Tibial nerve (tissue), 4 donors: Measurements from ENCODE around the gene IFI16. TPM values are rescaled to one million over a fixed set of nuclear protein-coding genes. Genes with fewer than 3 reads are reported as not detected.
A peak's percentile ranks its signal among the peaks of the same experiment; 100 is the strongest.

ENCODE experiments used
- DNase-seq, 2 donors: peaks; one replicate each; pipeline ENCODE4 v3.0.0-alpha.2; 2019; ENCODE audit warnings: low spot score in 2 of 2
- H3K27ac ChIP-seq, 4 donors: fragments of 200-600 bp; sonication (generic) in 3 of 4; one replicate each; pipeline ENCODE4 v1.5.1; 2017 to 2019; ENCODE audit warnings: mild to moderate bottlenecking in 1 of 4
- H3K27me3 ChIP-seq, 2 donors: fragments of 200-600 bp; sonication (generic) in 1 of 2; one replicate each; pipeline versions ENCODE4 v1.5.1 to v1.6.0; 2017 to 2019
- H3K36me3 ChIP-seq, 3 donors: fragments of 200-600 bp; sonication (generic); one replicate each; pipeline ENCODE4 v1.5.1; 2018 to 2019
- H3K4me1 ChIP-seq, 4 donors: fragments of 200-600 bp; sonication (generic) in 3 of 4; one replicate each; pipeline ENCODE4 v1.5.1; 2017 to 2019
- H3K4me3 ChIP-seq, 4 donors: fragments of 200-600 bp; sonication (generic) in 3 of 4; one replicate each; pipeline ENCODE4 v1.5.1; 2017 to 2019; ENCODE audit warnings: mild to moderate bottlenecking in 1 of 4, moderate library complexity in 1 of 4
- H3K9me3 ChIP-seq, 4 donors: fragments of 200-600 bp; sonication (generic) in 3 of 4; one replicate each; pipeline ENCODE4 v1.5.1; 2017 to 2019
- EP300 ChIP-seq, 2 donors: sonication (generic); formaldehyde crosslinking; IDR thresholded peaks; one replicate each; pipeline ENCODE4 v1.6.1; 2017; ENCODE audit warnings: antibody characterized with exemption in 2 of 2, mild to moderate bottlenecking in 1 of 2
- POLR2A ChIP-seq, 2 donors: fragments of 450-650 bp; IDR thresholded peaks; one replicate each; pipeline ENCODE4 v1.6.1; 2017; ENCODE audit warnings: antibody characterized with exemption in 2 of 2, mild to moderate bottlenecking in 2 of 2, moderate library complexity in 2 of 2
- WGBS, 2 donors: methylation state at CpG; one replicate each; pipeline ENCODE4 v1.1.5; 2018; 5-methylcytosine and 5-hydroxymethylcytosine counted together
- total RNA-seq, 4 donors: library from RNA; depleted of rRNA; stranded (reverse); fragments of >200 nt; gene quantifications; one replicate each; pipeline ENCODE4 v1.1.0, GENCODE V29; 2016
- TF ChIP-seq, protein P1 (sequence below), 5 experiments: fragments of 200-600 bp in 3 of 5; fragments of 450-650 bp in 2 of 5; sonication (generic) in 3 of 5; IDR thresholded peaks; one replicate each; pipeline ENCODE4 v1.5.1; 2016 to 2019; ENCODE audit warnings: antibody characterized with exemption in 5 of 5, mild to moderate bottlenecking in 3 of 5, moderate library complexity in 2 of 5

Gene IFI16
- total RNA-seq, 4 donors from 2014 or later, result 63.2 to 121 (median 108) TPM

DNA sequence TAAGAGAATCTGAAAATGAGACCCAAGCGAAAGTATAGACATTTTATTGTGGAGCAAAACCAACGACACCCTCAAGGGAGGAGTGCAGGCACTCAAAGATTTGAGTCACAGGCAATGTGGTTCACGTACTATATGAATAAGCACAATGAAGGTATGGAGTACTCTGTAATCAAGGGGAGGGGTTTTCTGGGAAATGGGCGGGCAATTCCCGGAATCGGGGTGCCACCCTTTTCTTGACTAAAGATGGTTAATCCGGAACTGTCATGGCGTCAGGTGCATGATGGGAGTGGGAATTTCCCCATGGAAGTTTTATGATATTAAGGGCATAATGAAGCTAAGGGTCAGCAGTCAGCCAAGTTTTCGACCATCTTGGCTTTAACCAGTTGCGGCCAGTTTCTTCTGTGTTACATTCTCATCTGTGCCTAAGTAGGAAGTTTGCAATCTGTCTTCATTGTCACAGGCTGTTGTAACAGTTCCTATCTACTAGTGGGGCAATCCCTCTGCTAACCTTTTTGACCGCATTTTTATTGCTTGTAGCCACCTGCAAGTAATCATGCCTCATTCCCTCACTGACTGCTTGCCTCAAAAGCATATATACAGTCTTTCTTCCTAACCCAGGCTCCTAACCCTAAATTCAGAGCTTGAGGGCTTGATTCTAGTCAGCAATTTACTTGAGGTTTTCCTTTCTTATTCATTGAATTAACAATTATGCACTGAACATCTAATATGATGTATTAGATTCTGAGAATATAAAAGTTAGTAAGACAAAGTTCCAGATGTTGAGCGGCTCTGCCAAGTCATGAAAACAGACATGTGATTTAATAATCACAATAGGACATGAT is 67.6 kb downstream of the IFI16 start:
- WGBS, 2 donors, result 83% methylated on average over 12 of the region's 12 CpGs

GRCh38 chr1:159079525-159079924 is 69.8 kb downstream of the IFI16 start:
- Histone ChIP-seq H3K4me3 (no peak overlapping the region), H3K27me3 (no peaks in the 10 kb centered on the region), H3K36me3 (no peaks in the 10 kb centered on the region), H3K9me3 (no peaks in the 10 kb centered on the region), H3K4me1 (no peaks in the 10 kb centered on the region), H3K27ac (no peak overlapping the region)
- DNase-seq, result no peak
- no peak for TF ChIP-seq POLR2A (IDR thresholded peaks at IDR 0.05)
- TF ChIP-seq, protein P1, sequence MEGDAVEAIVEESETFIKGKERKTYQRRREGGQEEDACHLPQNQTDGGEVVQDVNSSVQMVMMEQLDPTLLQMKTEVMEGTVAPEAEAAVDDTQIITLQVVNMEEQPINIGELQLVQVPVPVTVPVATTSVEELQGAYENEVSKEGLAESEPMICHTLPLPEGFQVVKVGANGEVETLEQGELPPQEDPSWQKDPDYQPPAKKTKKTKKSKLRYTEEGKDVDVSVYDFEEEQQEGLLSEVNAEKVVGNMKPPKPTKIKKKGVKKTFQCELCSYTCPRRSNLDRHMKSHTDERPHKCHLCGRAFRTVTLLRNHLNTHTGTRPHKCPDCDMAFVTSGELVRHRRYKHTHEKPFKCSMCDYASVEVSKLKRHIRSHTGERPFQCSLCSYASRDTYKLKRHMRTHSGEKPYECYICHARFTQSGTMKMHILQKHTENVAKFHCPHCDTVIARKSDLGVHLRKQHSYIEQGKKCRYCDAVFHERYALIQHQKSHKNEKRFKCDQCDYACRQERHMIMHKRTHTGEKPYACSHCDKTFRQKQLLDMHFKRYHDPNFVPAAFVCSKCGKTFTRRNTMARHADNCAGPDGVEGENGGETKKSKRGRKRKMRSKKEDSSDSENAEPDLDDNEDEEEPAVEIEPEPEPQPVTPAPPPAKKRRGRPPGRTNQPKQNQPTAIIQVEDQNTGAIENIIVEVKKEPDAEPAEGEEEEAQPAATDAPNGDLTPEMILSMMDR (IDR thresholded peaks at IDR 0.05), result no peak
- no peak for TF ChIP-seq EP300 (IDR thresholded peaks at IDR 0.05)
- 54 to 68% methylated on average over 1 of the region's 1 CpG for WGBS, 2 donors

More for the DNA sequence above, 67.6 kb downstream of the IFI16 start:
- H3K27ac ChIP-seq, result peak overlapping the region in 1 of 4 donors; percentile 68
- no peaks in the 10 kb centered on the region for H3K4me1 ChIP-seq
- H3K27me3 ChIP-seq, result no peaks in the 10 kb centered on the region
- H3K4me3 ChIP-seq, result peak overlapping the region in 1 of 4 donors; percentile 9
- TF ChIP-seq EP300 (IDR thresholded peaks at IDR 0.05), result no peak
- TF ChIP-seq, protein P1 (IDR thresholded peaks at IDR 0.05), result no peak
- TF ChIP-seq POLR2A (IDR thresholded peaks at IDR 0.05), result no peak
- H3K36me3 ChIP-seq, result no peaks in the 10 kb centered on the region
- no peak for DNase-seq
- H3K9me3 ChIP-seq, result no peaks in the 10 kb centered on the region

- Histone ChIP-seq H3K27ac (no peak overlapping the region), H3K9me3 (no peaks in the 10 kb centered on the region), H3K4me3 (no peak overlapping the region), H3K36me3 (no peaks in the 10 kb centered on the region), H3K4me1 (no peaks in the 10 kb centered on the region), H3K27me3 (no peaks in the 10 kb centered on the region)
- TF ChIP-seq, protein P1 (IDR thresholded peaks at IDR 0.05), result no peak
- TF ChIP-seq EP300 (IDR thresholded peaks at IDR 0.05) (no peak), POLR2A (IDR thresholded peaks at IDR 0.05) (no peak)
- no peak for DNase-seq
- 43 to 47% methylated on average over 1 of the region's 1 CpG for WGBS, 2 donors
Measured at GRCh38 chr1:159081626-159082025, 71.9 kb downstream of the IFI16 start.

- Histone ChIP-seq H3K27me3 (no peaks in the 10 kb centered on the region), H3K36me3 (no peaks in the 10 kb centered on the region), H3K4me3 (no peak overlapping the region), H3K4me1 (no peaks in the 10 kb centered on the region), H3K9me3 (no peaks in the 10 kb centered on the region), H3K27ac (no peak overlapping the region)
- WGBS, 2 donors, result 91 to 94% methylated on average over 1 of the region's 1 CpG
- no peak for DNase-seq
- TF ChIP-seq POLR2A (IDR thresholded peaks at IDR 0.05) (no peak), EP300 (IDR thresholded peaks at IDR 0.05) (no peak)
- TF ChIP-seq, protein P1 (IDR thresholded peaks at IDR 0.05), result no peak
Measured at GRCh38 chr1:159083013-159083412, 73.3 kb downstream of the IFI16 start.

DNA sequence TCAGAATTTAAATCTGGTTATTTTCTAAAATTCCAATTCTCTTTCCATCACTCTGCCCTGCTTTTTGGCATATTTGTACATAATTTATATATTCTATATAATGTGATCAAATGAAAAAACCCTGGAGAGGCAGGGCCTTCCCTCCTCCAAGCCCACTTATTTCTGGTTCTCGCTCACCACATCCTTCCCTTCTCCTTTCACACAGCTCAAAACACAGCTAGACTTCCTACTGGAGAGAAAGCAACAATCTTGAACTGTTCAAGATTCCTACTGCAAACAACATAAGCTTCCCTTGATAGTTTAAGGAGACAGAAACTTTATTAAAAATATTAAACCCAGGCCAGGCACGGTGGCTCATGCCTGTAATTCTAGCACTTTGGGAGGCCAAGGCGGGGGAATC is 74.4 kb downstream of the IFI16 start:
- Histone ChIP-seq H3K27me3 (no peaks in the 10 kb centered on the region), H3K4me1 (no peaks in the 10 kb centered on the region), H3K36me3 (no peaks in the 10 kb centered on the region), H3K4me3 (no peak overlapping the region), H3K27ac (peak overlapping the region in 1 of 4 donors; percentile 67), H3K9me3 (no peaks in the 10 kb centered on the region)
- WGBS, 2 donors, result 78 to 83% methylated on average over 3 of the region's 3 CpGs
- DNase-seq, result no peak
- TF ChIP-seq POLR2A (IDR thresholded peaks at IDR 0.05) (no peak), EP300 (IDR thresholded peaks at IDR 0.05) (no peak)
- TF ChIP-seq, protein P1 (IDR thresholded peaks at IDR 0.05), result no peak
